Adrenal gland (tissue), 5 donors: ENCODE data around the gene BBX.

Experiments used
- CTCF ChIP-seq, 6 experiments: fragments of 450-650 bp in 4 of 6; fragments of 200-600 bp in 2 of 6; sonication (generic) in 1 of 6; IDR thresholded peaks; 1 replicate in 5 of 6; 2 replicates in 1 of 6; pipeline versions ENCODE4 v1.5.1 to v1.8.0; 2016 to 2021; ENCODE audit warnings: antibody characterized with exemption in 6 of 6, mild to moderate bottlenecking in 2 of 6, moderate library complexity in 1 of 6
- POLR2A ChIP-seq, 2 donors: fragments of 450-650 bp; IDR thresholded peaks; one replicate each; pipeline ENCODE4 v1.6.1; 2017; ENCODE audit warnings: antibody characterized with exemption in 2 of 2, mild to moderate bottlenecking in 2 of 2, moderate library complexity in 1 of 2
- donor health status: DM: no; HTN: no; CAD: no.

- TF ChIP-seq CTCF (IDR thresholded peaks at IDR 0.05): no peak
- TF ChIP-seq POLR2A (IDR thresholded peaks at IDR 0.05): no peak
Observed at GRCh38 chr3:107683447-107683846, 160.7 kb downstream of the BBX start.
